ENCODE results near the gene UBE2I.
"Not testable (repeated sequence)": the region's sequence is repeated elsewhere in the genome, so short reads cannot be mapped to it uniquely, and the experiment has no call there.

UBE2I gene

GRCh38 chr16:1325673-1326371, 16.4 kb downstream of the UBE2I start:
- FAIRE-seq = no peak
- no peak for DNase-seq (ENCODE audit: extremely low spot score, insufficient read length, low read depth)

GRCh38 chr16:1326391-1326790, 17.0 kb downstream of the UBE2I start:
- no peak for FAIRE-seq
- no peak for DNase-seq (ENCODE audit: extremely low spot score, insufficient read length, low read depth)

GRCh38 chr16:1326946-1327618, 17.6 kb downstream of the UBE2I start:
- no peak for DNase-seq (ENCODE audit: extremely low spot score, insufficient read length, low read depth)

GRCh38 chr16:1327619-1327947, 18.1 kb downstream of the UBE2I start:
- FAIRE-seq (no peak), DNase-seq (ENCODE audit: extremely low spot score, insufficient read length, low read depth) (no peak)

More at GRCh38 chr16:1326946-1327618, 17.6 kb downstream of the UBE2I start:
- no peak for FAIRE-seq

- not testable (repeated sequence) for DNase-seq (ENCODE audit: extremely low spot score, insufficient read length, low read depth); FAIRE-seq
Observed at GRCh38 chr16:1328136-1328535, 18.7 kb downstream of the UBE2I start.

- not testable (repeated sequence) for DNase-seq (ENCODE audit: extremely low spot score, insufficient read length, low read depth); FAIRE-seq
Observed at GRCh38 chr16:1328961-1329360, 19.5 kb downstream of the UBE2I start.

- no peak for FAIRE-seq
- no peak for DNase-seq (ENCODE audit: extremely low spot score, insufficient read length, low read depth)
Observed at GRCh38 chr16:1330260-1330914, 21.0 kb downstream of the UBE2I start.

- DNase-seq (ENCODE audit: extremely low spot score, insufficient read length, low read depth) (no peak), FAIRE-seq (no peak)
Observed at GRCh38 chr16:1330931-1331711, 21.7 kb downstream of the UBE2I start.

GRCh38 chr16:1331712-1332617, 22.5 kb downstream of the UBE2I start:
- peak; percentile 76 for FAIRE-seq
- peak; percentile 71 for DNase-seq (ENCODE audit: extremely low spot score, insufficient read length, low read depth)

- no peak for FAIRE-seq
- no peak for DNase-seq (ENCODE audit: extremely low spot score, insufficient read length, low read depth)
Observed at GRCh38 chr16:1332618-1333148, 23.2 kb downstream of the UBE2I start.

- DNase-seq (ENCODE audit: extremely low spot score, insufficient read length, low read depth) (no peak), FAIRE-seq (no peak)
Observed at GRCh38 chr16:1333149-1333812, 23.8 kb downstream of the UBE2I start, which contains the start of gene BAIAP3. Gene BAIAP3 (plus strand): TSS chr16:1333645. CDS start chr16:1338550, 4,905 bp downstream.

- FAIRE-seq (no peak), DNase-seq (ENCODE audit: extremely low spot score, insufficient read length, low read depth) (no peak)
Observed at GRCh38 chr16:1333854-1334700, 24.6 kb downstream of the UBE2I start.

- no peak for FAIRE-seq
Observed at GRCh38 chr16:1334739-1335138, 25.3 kb downstream of the UBE2I start.

GRCh38 chr16:1335211-1335971, 26.0 kb downstream of the UBE2I start:
- DNase-seq (ENCODE audit: extremely low spot score, insufficient read length, low read depth) = no peak
- FAIRE-seq = no peak

More at GRCh38 chr16:1334739-1335138, 25.3 kb downstream of the UBE2I start:
- no peak for DNase-seq (ENCODE audit: extremely low spot score, insufficient read length, low read depth)

- no peak for DNase-seq (ENCODE audit: extremely low spot score, insufficient read length, low read depth)
- FAIRE-seq = no peak
Observed at GRCh38 chr16:1335996-1336395, 26.6 kb downstream of the UBE2I start.

- DNase-seq (ENCODE audit: extremely low spot score, insufficient read length, low read depth) (no peak), FAIRE-seq (no peak)
Observed at GRCh38 chr16:1336619-1337018, 27.2 kb downstream of the UBE2I start.

- FAIRE-seq (no peak), DNase-seq (ENCODE audit: extremely low spot score, insufficient read length, low read depth) (no peak)
Observed at GRCh38 chr16:1337486-1337885, 28.1 kb downstream of the UBE2I start.
